Stomach (tissue), 9 donors: ENCODE data around the gene SMAD5. TPM values are rescaled to one million over a fixed set of nuclear protein-coding genes. Genes with fewer than 3 reads are reported as not detected.

Source experiments
- DNase-seq, 2 donors: peaks; one replicate each; pipeline versions ENCODE4 v3.0.0 to v3.0.0-alpha.2; 2013 to 2019
- H3K27ac ChIP-seq, 5 donors: fragments of 200-600 bp in 4 of 5; sonication (generic) in 4 of 5; one replicate each; pipeline ENCODE4 v1.5.1; 2013 to 2019; ENCODE audit warnings: mild to moderate bottlenecking in 1 of 5, moderate library complexity in 1 of 5
- H3K27me3 ChIP-seq, 3 donors: fragments of 200-600 bp; sonication (generic); one replicate each; pipeline ENCODE4 v1.5.1; 2017 to 2019; ENCODE audit warnings: mixed run types in 1 of 3
- H3K36me3 ChIP-seq, 4 donors: fragments of 200-600 bp; sonication (generic); 1 replicate in 3 of 4; 2 replicates in 1 of 4; pipeline ENCODE4 v1.5.1; 2016 to 2019
- H3K4me1 ChIP-seq, 4 donors: fragments of 200-600 bp; sonication (generic); one replicate each; pipeline ENCODE4 v1.5.1; 2016 to 2019
- H3K4me3 ChIP-seq, 4 donors: fragments of 200-600 bp; sonication (generic) in 3 of 4; one replicate each; pipeline ENCODE4 v1.5.1; 2016 to 2019; ENCODE audit warnings: mild to moderate bottlenecking in 1 of 4
- H3K9me3 ChIP-seq, 4 donors: fragments of 200-600 bp; sonication (generic); one replicate each; pipeline ENCODE4 v1.5.1; 2016 to 2019
- EP300 ChIP-seq: sonication (generic); formaldehyde crosslinking; IDR thresholded peaks from one replicate; pipeline ENCODE4 v1.6.1; 2017; ENCODE audit warnings: antibody characterized with exemption
- POLR2A ChIP-seq, 4 donors: fragments of 450-650 bp; IDR thresholded peaks; one replicate each; pipeline ENCODE4 v1.6.1; 2016; ENCODE audit warnings: antibody characterized with exemption in 4 of 4, control low read depth in 2 of 4, mild to moderate bottlenecking in 1 of 4, moderate library complexity in 1 of 4
- POLR2AphosphoS5 ChIP-seq, 3 donors: sonication (generic); formaldehyde crosslinking; IDR thresholded peaks; one replicate each; pipeline ENCODE4 v1.6.1; 2016; ENCODE audit warnings: antibody characterized with exemption in 3 of 3
- WGBS, 5 donors: extraction: QIAGEN DNeasy Blood & Tissue Kit in 3 of 5; methylation state at CpG; one replicate each; pipeline versions ENCODE4 v1.1.5 to v1.1.7; 2013 to 2018; 5-methylcytosine and 5-hydroxymethylcytosine counted together
- intact Hi-C: fragments of 100-400 bp; cut with DNase I; formaldehyde crosslinking; loops from one replicate; pipeline ENCODE4 v1.15.1; 2023; ENCODE audit warnings: low total_unique reads
- polyA plus RNA-seq, 3 donors: library from polyadenylated mRNA; stranded (reverse); fragments of 200-250 nt; gene quantifications; one replicate each; pipeline ENCODE4 v1.2.3, GENCODE V29; 2013
- total RNA-seq, 5 donors: library from RNA; depleted of rRNA; stranded (reverse); fragments of >200 nt; gene quantifications; one replicate each; pipeline versions ENCODE4 v1.1.0 to v1.2.3, GENCODE V29; 2014 to 2016
- TF ChIP-seq, protein P1 (sequence below), 7 experiments: fragments of 450-650 bp in 4 of 7; fragments of 200-600 bp in 3 of 7; sonication (generic) in 3 of 7; IDR thresholded peaks; one replicate each; pipeline ENCODE4 v1.5.1; 2016 to 2019; ENCODE audit warnings: antibody characterized with exemption in 7 of 7, control low read depth in 2 of 7, mild to moderate bottlenecking in 1 of 7
- donor health status: healthy with polysubstance abuse.
- donor health status: Bipolar disorder and iron deficiency.
- donor health status: healthy.

Gene SMAD5
- total and polyA plus RNA-seq, 8 donors, result 6.8 to 220 (median 24.0) TPM

DNA sequence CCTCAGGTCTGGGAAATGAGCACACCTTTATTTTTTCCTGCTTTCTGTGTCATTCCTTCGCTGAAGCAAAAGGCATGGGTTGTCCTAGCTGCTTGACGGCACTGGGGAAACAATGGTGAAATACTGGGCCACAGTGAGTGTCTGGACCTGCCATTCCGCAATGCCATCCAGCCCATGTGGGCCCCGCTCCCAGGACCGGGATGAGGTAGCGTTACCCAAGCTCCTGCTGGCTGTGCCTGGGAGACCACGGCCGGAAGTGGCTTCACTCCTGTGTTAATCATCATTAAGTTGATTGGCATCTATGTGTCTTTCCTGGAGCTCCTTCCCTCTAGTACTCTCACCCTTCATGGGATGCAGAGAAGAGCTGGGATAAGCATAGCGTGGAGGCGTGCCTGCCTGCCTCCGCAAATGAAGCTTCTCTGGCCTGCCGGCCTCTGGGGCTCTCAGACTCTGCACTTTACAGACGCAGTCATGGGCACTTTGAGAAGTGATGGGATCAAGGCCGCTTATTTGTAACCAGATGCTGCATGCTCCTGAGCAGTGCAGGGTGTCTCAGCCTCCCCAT lies 76.8 kb downstream of the SMAD5 start:
- no peak overlapping the region for H3K4me3 ChIP-seq
- no peak for DNase-seq
- no peak overlapping the region for H3K27ac ChIP-seq
- H3K4me1 ChIP-seq, result no peaks in the 10 kb centered on the region
- 86 to 95% (median 90%) methylated on average over 6 to 14 of the region's 14 CpGs for WGBS, 5 donors
- peaks cover 0 to 24% (median 5%) of the 10 kb centered on the region in 3 donors for H3K27me3 ChIP-seq
- H3K9me3 ChIP-seq, result peaks cover 0 to 10% (median 5%) of the 10 kb centered on the region in 4 donors
- H3K36me3 ChIP-seq, result no peaks in the 10 kb centered on the region
- intact Hi-C loops, result no loop called here
- TF ChIP-seq POLR2AphosphoS5 (IDR thresholded peaks at IDR 0.05) (no peak), EP300 (no peak), POLR2A (IDR thresholded peaks at IDR 0.05) (no peak)
- TF ChIP-seq, protein P1, sequence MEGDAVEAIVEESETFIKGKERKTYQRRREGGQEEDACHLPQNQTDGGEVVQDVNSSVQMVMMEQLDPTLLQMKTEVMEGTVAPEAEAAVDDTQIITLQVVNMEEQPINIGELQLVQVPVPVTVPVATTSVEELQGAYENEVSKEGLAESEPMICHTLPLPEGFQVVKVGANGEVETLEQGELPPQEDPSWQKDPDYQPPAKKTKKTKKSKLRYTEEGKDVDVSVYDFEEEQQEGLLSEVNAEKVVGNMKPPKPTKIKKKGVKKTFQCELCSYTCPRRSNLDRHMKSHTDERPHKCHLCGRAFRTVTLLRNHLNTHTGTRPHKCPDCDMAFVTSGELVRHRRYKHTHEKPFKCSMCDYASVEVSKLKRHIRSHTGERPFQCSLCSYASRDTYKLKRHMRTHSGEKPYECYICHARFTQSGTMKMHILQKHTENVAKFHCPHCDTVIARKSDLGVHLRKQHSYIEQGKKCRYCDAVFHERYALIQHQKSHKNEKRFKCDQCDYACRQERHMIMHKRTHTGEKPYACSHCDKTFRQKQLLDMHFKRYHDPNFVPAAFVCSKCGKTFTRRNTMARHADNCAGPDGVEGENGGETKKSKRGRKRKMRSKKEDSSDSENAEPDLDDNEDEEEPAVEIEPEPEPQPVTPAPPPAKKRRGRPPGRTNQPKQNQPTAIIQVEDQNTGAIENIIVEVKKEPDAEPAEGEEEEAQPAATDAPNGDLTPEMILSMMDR (IDR thresholded peaks at IDR 0.05), result no peak

DNA sequence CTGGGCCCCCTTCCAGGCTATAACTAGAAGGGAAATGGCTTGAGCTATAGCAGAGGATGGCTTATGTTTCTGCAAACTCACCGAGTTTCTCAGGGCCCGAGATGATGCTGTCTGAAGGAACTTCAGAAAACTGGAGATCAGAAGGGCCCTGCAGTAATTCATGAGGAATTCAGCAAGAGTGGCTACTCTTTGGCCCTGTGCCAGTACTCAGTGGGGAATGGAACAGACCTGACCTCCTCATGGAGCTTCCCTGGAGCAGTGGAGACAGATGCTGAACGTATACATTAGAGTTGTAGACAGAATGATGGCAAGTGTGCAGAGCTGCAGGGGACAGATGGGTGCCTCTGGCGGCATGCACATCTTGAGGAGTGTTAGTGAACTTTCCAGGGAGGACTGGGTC lies 77.6 kb downstream of the SMAD5 start:
- Histone ChIP-seq H3K4me3 (no peak overlapping the region), H3K4me1 (no peaks in the 10 kb centered on the region), H3K9me3 (peaks cover 0 to 7% (median 3%) of the 10 kb centered on the region in 4 donors), H3K27me3 (peaks cover 0 to 24% (median 5%) of the 10 kb centered on the region in 3 donors), H3K36me3 (no peaks in the 10 kb centered on the region), H3K27ac (no peak overlapping the region)
- TF ChIP-seq, protein P1 (IDR thresholded peaks at IDR 0.05), result no peak
- TF ChIP-seq POLR2AphosphoS5 (IDR thresholded peaks at IDR 0.05) (no peak), POLR2A (IDR thresholded peaks at IDR 0.05) (no peak), EP300 (no peak)
- no peak for DNase-seq
- WGBS, 5 donors, result 73 to 88% (median 84%) methylated on average over 4 of the region's 4 CpGs
- intact Hi-C loops, result loop anchor here (10.0 kb wide), 1 partner anchor 265 kb away; no protein-coding TSS in a partner anchor

DNA sequence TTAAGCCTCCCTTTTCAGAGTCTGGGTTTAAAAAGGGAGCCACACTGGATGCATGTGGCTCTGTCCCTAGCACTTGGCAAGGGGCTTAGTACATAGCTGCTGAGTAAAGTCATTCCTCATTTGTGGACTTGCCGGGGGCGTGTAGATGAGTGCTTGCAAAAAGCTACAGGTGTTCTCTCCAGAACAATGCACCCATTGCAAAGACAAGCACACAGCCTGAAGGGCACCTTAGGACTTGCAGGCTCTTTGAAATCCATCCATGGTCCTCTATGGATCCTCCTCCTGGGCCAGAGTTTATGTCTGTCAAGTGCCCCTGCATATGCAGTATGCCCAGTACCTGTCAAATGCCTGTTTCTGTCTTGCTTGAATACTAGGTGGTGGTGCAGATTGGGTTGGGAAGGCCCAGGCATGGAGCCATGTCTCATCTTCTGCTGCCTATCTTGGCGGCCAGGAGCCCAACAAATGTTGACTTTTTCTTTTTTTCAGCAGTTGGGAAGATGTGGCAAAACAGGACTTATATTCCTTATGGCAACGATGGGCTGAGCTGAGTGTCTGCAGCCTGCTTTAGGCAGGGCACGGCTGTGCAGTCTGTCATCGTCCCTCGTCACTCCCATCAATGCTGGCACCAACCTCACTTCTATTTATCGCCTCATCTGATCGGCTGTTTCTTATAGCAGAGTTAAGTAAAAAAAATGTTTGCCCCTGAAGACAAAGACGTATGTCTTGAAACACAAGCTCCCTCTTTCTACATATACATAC lies 78.8 kb downstream of the SMAD5 start:
- no peak for DNase-seq
- Histone ChIP-seq H3K36me3 (no peaks in the 10 kb centered on the region), H3K4me3 (no peak overlapping the region), H3K27ac (no peak overlapping the region), H3K27me3 (peaks cover 0 to 24% (median 5%) of the 10 kb centered on the region in 3 donors), H3K9me3 (no peaks in the 10 kb centered on the region), H3K4me1 (no peaks in the 10 kb centered on the region)
- intact Hi-C loops, result loop anchor here (2.0 to 10.0 kb wide), 2 partner anchors 267 to 325 kb away; no protein-coding TSS in a partner anchor
- 75 to 87% (median 77%) methylated on average over 10 of the region's 10 CpGs for WGBS, 5 donors
- TF ChIP-seq, protein P1 (IDR thresholded peaks at IDR 0.05), result no peak
- TF ChIP-seq EP300 (no peak), POLR2A (IDR thresholded peaks at IDR 0.05) (no peak), POLR2AphosphoS5 (IDR thresholded peaks at IDR 0.05) (no peak)

DNA sequence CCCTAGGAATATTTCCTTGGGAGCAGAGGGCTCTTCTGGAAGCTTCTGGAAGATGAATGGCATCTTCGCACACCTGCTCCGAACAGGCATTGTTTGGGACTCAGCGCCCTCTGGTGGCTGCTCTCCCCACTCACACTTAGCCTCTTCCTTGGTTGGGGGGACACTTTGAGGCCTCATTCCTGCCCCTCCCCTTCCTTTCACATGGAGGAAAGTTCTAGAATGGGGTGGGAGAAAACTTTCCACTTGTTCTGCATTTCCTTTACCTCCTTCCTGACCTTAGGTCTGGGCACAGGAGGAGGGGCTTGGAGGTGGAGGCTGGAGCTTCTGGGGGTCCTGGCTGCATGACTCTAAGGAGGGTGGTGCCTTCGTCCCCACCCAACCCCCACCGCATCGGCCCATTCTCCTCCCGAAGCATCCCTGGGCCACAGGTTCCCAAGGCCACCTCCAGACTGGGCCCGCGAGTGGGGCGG lies 79.6 kb downstream of the SMAD5 start:
- WGBS, 5 donors, result 47 to 52% (median 48%) methylated on average over 10 of the region's 10 CpGs
- no peaks in the 10 kb centered on the region for H3K4me1 ChIP-seq
- H3K4me3 ChIP-seq, result no peak overlapping the region
- DNase-seq, result peak; percentile 64 to 81
- H3K9me3 ChIP-seq, result no peaks in the 10 kb centered on the region
- intact Hi-C loops, result loop anchor here (2.0 to 10.0 kb wide), 2 partner anchors 267 to 325 kb away; no protein-coding TSS in a partner anchor
- no peak for TF ChIP-seq EP300
- TF ChIP-seq, protein P1 (IDR thresholded peaks at IDR 0.05), result peak in 5 of 7 experiments; percentile 75 to 93 (median 79)
- no peaks in the 10 kb centered on the region for H3K36me3 ChIP-seq
- H3K27me3 ChIP-seq, result peaks cover 0 to 24% (median 5%) of the 10 kb centered on the region in 3 donors
- H3K27ac ChIP-seq, result no peak overlapping the region
